Lung (tissue), 12 donors: ENCODE data around the gene PNPLA1. TPM values are rescaled to one million over a fixed set of nuclear protein-coding genes. Genes with fewer than 3 reads are reported as not detected.

Experiments
- ATAC-seq: fragments of 200-7000 bp; cut with Tn5 transposase; one replicate; pipeline ENCODE4 v1.9.1; 2020; ENCODE audit warnings: moderate number of reproducible peaks; ENCODE audit not compliant: insufficient read depth, low FRiP score
- DNase-seq, 3 donors: peaks; one replicate each; pipeline ENCODE4 v3.0.0-alpha.2; 2013 to 2017
- H3K27ac ChIP-seq, 2 donors: one replicate each; pipeline ENCODE4 v1.5.1; 2013; ENCODE audit warnings: mild to moderate bottlenecking in 2 of 2, moderate library complexity in 2 of 2, control low read depth in 1 of 2, inconsistent platforms in 1 of 2, low read depth in 1 of 2, low read length in 1 of 2
- H3K27me3 ChIP-seq, 3 donors: one replicate each; pipeline ENCODE4 v1.5.1; 2013; ENCODE audit warnings: low read length in 2 of 3; ENCODE audit not compliant: control insufficient read depth in 3 of 3, insufficient read depth in 3 of 3
- H3K36me3 ChIP-seq, 4 donors: one replicate each; pipeline ENCODE4 v1.5.1; 2013; ENCODE audit warnings: low read length in 4 of 4, mild to moderate bottlenecking in 1 of 4, moderate library complexity in 1 of 4; ENCODE audit not compliant: control insufficient read depth in 4 of 4, insufficient read depth in 4 of 4
- H3K4me1 ChIP-seq, 5 donors: one replicate each; pipeline ENCODE4 v1.5.1; 2013; ENCODE audit warnings: low read length in 5 of 5, mild to moderate bottlenecking in 2 of 5, moderate library complexity in 1 of 5; ENCODE audit not compliant: control insufficient read depth in 5 of 5, insufficient read depth in 5 of 5
- H3K4me3 ChIP-seq: one replicate; pipeline ENCODE4 v1.5.1; 2013; ENCODE audit warnings: mild to moderate bottlenecking, control low read depth, moderate library complexity
- H3K9ac ChIP-seq, 2 donors: one replicate each; pipeline ENCODE4 v1.5.1; 2013; ENCODE audit warnings: low read length in 2 of 2, control low read depth in 1 of 2; ENCODE audit not compliant: insufficient read depth in 1 of 2
- H3K9me3 ChIP-seq, 4 donors: one replicate each; pipeline ENCODE4 v1.5.1; 2013; ENCODE audit warnings: low read length in 3 of 4, mild to moderate bottlenecking in 1 of 4, moderate library complexity in 1 of 4; ENCODE audit not compliant: control insufficient read depth in 4 of 4, insufficient read depth in 3 of 4
- CTCF ChIP-seq: IDR thresholded peaks from 2 replicates; pipeline ENCODE4 v1.5.1; 2012; ENCODE audit warnings: mild to moderate bottlenecking; ENCODE audit errors: control extremely low read depth, extremely low read depth
- WGBS, 2 donors: extraction: QIAGEN DNeasy Blood & Tissue Kit; methylation state at CpG; one replicate each; pipeline ENCODE4 v1.1.7; 2013; 5-methylcytosine and 5-hydroxymethylcytosine counted together
- polyA plus RNA-seq, 2 donors: library from polyadenylated mRNA; stranded (reverse); fragments of 200-250 nt; gene quantifications; one replicate each; pipeline ENCODE4 v1.2.1, GENCODE V29; 2013
- total RNA-seq, 2 donors: library from RNA; depleted of rRNA in 1 of 2; stranded (reverse); fragments of >200 nt in 1 of 2; gene quantifications; one replicate each; pipeline ENCODE4 v1.2.1, GENCODE V29; 2014 to 2021
- donor health status: control.
- donor health status: control.
- donor health status: Bipolar disorder and iron deficiency.
- donor health status: healthy.
- donor health status: DM: yes; HTN: yes; CAD: no.

PNPLA1 gene
- total and polyA plus RNA-seq, 4 donors = 0.06 to 5.6 (median 0.89) TPM

- Histone ChIP-seq H3K27ac (no peak overlapping the region), H3K27me3 (no peaks in the 10 kb centered on the region), H3K4me3 (no peak overlapping the region), H3K4me1 (peaks cover 0 to 4% (median 0%) of the 10 kb centered on the region in 5 donors), H3K9ac (no peak overlapping the region), H3K36me3 (no peaks in the 10 kb centered on the region), H3K9me3 (no peaks in the 10 kb centered on the region)
- TF ChIP-seq CTCF = no peak
- ATAC-seq (no peak), DNase-seq (no peak)
- 71 to 76% methylated on average over 6 of the region's 6 CpGs for WGBS, 2 donors
Measured at GRCh38 chr6:36297051-36297450, 27.2 kb downstream of the PNPLA1 start.

- no peak for DNase-seq
- no peaks in the 10 kb centered on the region for H3K27me3 ChIP-seq
- H3K36me3 ChIP-seq = no peaks in the 10 kb centered on the region
- 85 to 94% methylated on average over 7 of the region's 7 CpGs for WGBS, 2 donors
- H3K4me1 ChIP-seq = peaks cover 0 to 6% (median 0%) of the 10 kb centered on the region in 5 donors
- no peak for TF ChIP-seq CTCF
- H3K9me3 ChIP-seq = no peaks in the 10 kb centered on the region
- ATAC-seq = no peak
- H3K4me3 ChIP-seq = no peak overlapping the region
- no peak overlapping the region for H3K9ac ChIP-seq
- H3K27ac ChIP-seq = no peak overlapping the region
Measured at GRCh38 chr6:36297511-36297910, 27.7 kb downstream of the PNPLA1 start.

- 83 to 96% methylated on average over 4 of the region's 4 CpGs for WGBS, 2 donors
- no peak for TF ChIP-seq CTCF
- Histone ChIP-seq H3K4me1 (peaks cover 0 to 6% (median 0%) of the 10 kb centered on the region in 5 donors), H3K27ac (no peak overlapping the region), H3K36me3 (no peaks in the 10 kb centered on the region), H3K9ac (no peak overlapping the region), H3K4me3 (no peak overlapping the region), H3K9me3 (no peaks in the 10 kb centered on the region), H3K27me3 (no peaks in the 10 kb centered on the region)
- ATAC-seq (no peak), DNase-seq (no peak)
Measured at GRCh38 chr6:36298027-36298426, 28.2 kb downstream of the PNPLA1 start.

GRCh38 chr6:36301085-36301658 is 31.3 kb downstream of the PNPLA1 start:
- no peaks in the 10 kb centered on the region for H3K9me3 ChIP-seq
- H3K36me3 ChIP-seq = no peaks in the 10 kb centered on the region
- WGBS, 2 donors = 81 to 84% methylated on average over 10 of the region's 10 CpGs
- DNase-seq (no peak), ATAC-seq (no peak)
- H3K27ac ChIP-seq = no peak overlapping the region
- no peak overlapping the region for H3K9ac ChIP-seq
- H3K27me3 ChIP-seq = no peaks in the 10 kb centered on the region
- peaks cover 0 to 6% (median 0%) of the 10 kb centered on the region in 5 donors for H3K4me1 ChIP-seq
- no peak overlapping the region for H3K4me3 ChIP-seq
- TF ChIP-seq CTCF = no peak
